Stimulated activated CD8-positive, alpha-beta memory T cell treated with anti-CD3 and anti-CD28 coated beads, Interleukin-4, amount 100 ng/mL, for 1 hour (primary cell): ENCODE data around the gene SLC44A4.
"Not testable (repeated sequence)": the region's sequence is repeated elsewhere in the genome, so short reads cannot be mapped to it uniquely, and the experiment has no call there.

Experiments used
- DNase-seq, 2 donors: peaks; one replicate each; pipeline ENCODE4 v3.0.0-alpha.2; 2020; ENCODE audit warnings: low read depth in 2 of 2, low spot score in 1 of 2

SLC44A4 gene

DNA sequence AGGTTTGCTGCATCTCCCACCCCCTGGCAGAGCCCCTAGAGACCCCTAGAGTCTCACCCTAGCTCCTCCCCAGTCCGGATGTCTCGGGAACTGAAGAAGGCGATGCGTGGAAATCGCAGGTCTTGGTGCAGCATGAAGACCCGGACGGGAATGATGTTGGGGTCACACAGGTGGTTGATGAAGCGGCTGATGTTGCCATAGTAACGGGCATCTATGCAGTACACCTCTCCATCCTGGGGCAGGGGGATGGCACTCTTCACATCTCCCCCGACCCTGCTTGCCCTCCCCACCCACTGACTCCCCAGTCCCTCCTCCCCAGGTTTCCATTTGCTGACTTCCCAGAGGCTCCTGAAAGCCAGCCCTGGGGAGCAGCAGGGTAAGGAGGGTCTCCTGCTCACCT lies 1.8 kb upstream of the SLC44A4 start:
- no peak for DNase-seq

DNA sequence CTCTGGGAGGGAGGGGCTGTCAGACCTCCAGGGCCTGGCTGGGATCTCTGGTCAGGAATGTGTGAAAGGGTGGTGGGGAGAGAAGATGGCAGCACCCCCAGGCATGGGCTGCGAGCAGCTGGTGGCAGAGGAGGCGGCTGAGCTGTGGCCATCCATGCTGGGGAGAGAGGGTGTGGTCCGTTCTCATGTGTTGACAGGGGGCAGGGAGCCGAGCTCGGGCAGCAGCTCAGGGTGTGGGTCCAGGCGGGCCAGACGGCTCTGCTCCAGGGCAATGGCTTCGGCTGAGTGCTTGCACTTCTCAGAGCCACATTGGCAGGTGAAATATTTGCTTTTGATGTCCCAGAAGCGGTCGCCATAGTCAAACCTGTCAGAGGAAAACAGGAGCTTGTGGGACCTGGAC lies 1.1 kb upstream of the SLC44A4 start:
- DNase-seq = no peak

DNA sequence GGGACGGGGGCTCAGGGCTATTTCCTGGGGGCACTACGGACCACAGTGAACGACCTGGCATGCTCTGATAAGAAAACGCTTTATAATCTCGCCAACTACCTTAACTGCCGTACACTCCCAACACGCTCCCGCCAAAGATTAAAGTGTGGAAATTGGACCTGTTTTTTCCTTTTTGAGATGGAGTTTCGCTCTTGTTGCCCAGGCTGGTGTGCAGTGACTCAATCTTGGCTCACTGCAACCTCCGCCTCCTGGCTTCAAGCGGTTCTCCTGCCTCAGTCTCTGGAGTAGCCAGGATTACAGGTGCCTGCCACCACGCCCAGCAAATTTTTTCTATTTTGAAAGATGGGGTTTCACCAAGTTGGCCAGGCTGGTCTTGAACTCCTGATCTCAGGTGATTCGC lies 346 bp upstream of the SLC44A4 start:
- no peak for DNase-seq

DNA sequence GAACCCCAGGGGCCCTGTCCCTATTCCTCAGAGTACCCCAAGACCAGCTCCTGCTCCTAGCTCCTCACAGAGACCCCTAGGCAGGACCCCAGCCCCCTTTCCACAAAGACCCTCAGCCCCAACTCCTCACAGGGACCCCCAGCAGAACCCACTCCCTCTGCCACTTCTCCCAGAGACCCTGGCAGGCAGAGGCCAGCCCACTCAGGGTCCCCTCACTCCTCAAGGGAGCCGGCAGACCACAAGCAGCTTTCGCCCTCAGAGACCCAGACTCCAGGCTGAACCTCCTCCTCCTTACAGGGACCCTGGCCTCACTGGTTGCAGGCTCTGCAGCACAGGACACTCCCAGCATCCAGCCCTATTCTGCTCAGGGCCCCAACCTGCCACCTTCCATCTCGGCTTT lies 575 bp downstream of the SLC44A4 start:
- DNase-seq = no peak

DNA sequence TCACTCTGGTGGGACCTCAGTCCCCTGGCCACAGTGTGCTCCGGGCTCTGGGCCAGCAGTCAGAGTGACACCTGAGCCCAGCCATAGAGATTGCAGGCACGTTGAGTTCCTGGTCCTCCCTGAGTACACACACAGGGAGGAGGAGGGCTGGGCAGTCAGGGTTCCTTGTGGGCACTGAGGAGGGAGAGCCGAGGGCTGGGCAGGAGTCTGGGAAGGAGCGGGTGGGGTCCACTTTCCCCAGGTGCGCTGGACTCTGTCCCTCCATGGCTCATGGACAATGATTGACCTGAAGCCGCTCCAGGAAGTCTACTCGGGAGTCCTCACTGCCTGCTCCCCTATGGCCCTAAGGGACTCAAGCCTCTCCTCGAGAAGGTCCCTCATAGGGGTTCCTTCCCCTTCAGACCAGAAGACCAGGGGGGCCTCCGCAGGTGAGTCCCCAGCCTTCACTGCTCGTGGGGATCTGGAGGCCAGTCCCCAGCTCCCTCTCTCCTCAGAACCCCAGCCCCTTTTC lies 1.1 kb downstream of the SLC44A4 start:
- no peak for DNase-seq

DNA sequence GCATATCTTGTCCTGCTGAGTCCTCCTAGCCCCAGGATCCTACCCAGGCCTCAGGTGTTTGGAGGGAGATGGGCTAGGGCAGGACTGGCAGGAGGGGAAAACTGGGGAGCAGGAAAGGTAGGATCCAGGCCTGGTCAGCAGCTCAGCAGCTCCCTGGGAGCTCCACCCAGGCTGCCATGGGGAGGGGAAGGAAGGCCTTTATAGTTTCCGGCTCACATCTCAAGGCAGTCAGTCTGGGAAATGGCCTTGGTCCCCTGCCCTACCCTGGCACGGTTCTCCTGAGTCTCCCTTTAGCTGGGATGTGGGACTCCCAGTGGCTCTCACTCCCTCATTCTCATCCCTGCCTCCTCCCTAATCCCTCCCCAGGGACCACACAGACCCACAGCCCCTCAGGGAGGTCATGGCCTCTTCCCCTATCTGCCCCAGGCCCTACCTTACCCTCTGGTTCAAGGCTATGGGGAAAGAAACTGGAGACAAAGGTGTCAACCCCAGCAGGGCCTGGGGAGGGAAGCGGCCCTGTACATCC lies 1.6 kb downstream of the SLC44A4 start:
- no peak for DNase-seq

DNA sequence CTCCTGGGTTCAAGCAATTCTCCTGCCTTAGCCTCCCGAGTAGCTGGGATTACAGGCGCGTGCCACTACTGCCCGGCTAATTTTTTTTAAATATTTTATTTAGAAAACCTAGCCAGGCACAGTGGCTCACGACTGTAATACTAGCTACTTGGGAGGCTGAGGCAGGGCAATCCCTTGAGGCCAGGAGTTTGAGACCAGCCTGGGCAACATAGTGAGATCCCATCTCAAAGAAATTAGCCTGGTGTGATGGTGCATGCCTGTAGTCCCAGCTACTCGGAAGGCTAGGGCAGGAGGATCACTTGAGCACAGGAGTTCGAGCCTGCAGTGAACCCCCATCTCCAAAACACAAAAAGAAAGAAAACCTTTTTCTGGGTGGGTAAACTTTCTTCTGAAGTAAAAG lies 2.4 kb downstream of the SLC44A4 start:
- no peak for DNase-seq

DNA sequence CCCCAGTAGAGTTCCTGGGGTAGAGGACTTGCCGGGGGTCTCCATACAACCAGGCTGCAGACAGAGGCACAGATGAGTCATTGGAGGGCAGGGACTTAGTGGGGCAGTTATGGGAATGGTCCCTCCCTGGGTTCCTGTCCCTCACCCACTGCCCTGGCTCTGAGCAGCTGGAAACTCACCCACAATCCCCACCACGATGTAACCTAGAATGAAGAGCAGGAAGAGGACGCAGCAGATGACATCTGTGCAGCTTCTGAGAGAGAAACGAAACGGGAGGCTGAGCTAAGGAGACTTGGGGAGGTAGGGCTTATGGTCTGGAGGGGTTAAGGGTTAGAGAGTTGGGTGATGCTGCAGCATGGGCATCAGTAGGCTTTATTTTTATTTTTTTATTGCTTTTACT lies 2.9 kb downstream of the SLC44A4 start:
- DNase-seq = no peak

DNA sequence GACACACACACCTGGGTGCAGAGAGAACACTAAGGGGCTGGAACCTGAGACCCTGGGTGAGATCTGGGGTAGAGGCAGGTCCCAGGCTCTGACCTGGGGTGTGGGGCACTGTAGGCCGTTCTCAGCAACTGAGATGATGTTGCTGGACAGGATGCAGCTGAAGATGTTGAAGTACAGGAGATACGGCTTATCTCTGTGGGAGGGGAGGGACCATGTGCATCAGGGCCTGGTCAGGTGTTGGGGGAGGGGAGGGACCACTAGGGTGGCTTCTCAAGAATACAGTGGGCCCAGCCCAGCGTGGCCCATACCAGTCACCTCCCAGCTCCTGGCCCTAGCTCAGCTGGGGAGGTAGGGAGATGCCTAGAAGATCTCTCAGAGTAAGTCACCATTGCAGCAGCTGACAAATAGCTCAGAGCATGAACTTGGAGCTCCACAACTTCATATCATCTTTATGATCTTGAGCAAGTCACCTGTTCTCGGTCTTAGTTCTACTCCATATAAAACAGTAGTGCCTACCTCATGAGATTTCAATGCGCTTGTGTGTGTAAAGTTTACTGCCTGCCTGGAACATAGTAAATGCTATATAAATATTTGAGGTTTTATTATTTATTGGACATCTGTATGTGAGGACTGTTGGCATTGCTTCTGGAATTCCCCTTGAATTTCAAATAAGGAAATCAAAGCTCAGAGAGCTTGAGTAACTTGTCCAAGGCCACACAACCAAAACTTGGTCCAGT lies 3.8 kb downstream of the SLC44A4 start:
- no peak for DNase-seq

DNA sequence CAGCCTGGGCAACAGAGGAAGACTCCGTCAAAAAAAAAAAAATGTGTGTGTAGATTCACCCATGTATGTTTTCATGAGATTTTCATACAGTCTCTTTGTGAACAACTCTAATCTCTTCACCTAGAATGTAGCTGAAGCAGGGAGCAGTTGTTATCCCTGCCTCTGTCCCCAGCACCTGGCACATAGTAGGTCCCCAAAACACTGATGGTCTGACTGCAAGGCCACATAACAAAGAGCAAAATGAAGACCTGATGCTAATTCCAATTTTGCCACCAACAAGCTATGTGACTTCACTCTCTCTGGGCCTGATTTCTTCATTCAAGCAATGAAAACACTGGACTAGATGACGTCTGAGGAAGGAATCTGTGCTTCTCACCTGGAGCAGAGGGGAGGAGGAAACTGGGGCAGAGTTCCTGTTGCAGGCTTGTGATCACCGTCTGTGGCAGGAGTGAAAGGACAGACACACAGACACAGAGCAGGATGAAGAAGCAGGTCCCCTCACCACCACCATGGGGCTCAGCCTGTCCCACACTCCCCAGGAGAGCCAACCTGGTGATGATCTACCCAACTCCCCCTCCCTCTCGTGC lies 4.6 kb downstream of the SLC44A4 start:
- no peak for DNase-seq

DNA sequence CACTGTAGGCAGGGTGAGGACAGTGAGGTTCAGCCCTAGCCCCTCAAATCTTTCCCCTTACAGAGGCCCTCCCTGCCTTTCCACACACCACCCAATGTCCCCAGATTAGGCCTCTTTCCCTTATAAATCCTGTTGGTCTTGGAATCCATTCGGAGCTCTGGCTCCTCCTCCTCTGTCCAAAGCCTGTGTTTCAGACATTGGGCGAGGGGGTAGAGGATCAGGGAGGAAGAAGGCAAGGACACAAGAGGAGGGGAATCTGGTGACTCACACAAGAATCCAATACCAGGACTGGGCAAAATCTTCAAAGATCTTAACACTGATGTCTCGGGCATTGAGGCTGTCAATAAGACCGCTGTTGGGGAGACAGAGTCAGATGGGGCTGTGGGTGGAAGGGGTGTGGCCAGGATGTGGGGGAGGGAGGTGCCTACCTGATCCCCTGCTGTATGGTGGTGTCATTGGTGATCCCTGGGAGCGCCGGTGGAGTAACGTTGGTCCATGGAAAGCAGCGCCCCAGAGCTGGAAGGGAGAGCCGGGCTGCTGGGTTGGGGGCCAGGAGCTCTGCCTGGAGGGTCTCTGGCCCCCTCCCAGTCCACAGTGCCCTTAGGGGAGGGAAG lies 7.6 kb downstream of the SLC44A4 start:
- no peak for DNase-seq

DNA sequence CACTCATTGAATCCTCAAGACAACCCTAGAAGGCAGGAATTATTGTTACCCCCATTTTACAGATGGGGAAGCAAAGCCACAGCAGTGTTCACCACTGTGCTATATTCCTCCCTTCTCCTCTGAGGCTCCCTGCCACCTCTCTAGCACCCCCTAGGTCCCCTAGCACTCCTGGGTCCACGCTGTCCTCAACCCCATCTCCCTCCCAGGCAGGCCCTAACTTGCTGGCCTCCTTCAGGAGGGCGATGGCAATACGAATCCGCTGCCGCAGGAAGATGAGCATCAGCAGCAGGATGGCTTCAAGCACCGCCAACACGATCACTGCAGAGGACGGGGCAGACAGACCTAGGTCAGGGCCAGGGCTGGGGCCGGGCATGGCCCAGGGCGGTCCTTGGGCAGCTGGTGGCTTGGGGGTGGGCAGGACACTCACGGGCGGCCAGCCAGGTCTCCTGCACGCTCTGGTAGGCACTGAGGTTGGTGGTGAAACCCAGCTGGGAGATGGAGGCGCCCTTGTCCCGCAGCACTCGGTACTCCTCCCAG lies 8.3 kb downstream of the SLC44A4 start:
- no peak for DNase-seq

DNA sequence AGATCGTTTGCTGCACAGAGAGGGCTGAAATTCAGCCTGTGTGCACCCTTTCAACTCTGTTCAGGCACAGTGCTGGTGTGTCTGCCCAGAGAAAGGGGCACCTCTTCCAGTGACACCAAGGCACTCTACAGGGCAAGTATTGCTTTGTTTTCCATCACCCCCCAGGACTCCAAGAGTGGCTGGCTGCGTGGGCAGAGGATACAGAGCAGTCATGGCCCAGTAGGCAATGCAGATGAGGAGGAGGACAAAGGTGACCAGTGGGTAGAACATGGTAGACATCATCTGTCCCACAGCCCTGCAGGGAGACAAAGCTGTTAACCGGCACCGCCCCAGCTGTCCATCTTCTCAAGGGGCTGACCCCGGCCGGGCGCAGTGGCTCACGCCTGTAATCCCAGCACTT lies 9.5 kb downstream of the SLC44A4 start:
- DNase-seq = no peak

DNA sequence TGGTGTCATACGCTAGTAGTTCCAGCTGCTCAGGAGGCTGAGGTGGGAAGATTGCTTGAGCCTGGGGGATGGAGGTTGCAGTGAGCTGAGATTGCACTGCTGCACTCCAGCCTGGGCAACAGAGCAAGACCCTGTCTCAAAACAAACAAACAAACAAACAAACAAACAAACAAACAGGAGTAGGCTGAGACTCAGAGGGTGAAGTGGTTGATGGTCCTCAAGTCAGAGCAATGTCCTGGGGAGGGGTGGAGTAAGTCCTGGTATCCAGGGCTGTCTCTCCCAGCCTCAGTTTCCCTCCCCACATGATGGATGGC lies 10.2 kb downstream of the SLC44A4 start:
- DNase-seq = not testable (repeated sequence)

DNA sequence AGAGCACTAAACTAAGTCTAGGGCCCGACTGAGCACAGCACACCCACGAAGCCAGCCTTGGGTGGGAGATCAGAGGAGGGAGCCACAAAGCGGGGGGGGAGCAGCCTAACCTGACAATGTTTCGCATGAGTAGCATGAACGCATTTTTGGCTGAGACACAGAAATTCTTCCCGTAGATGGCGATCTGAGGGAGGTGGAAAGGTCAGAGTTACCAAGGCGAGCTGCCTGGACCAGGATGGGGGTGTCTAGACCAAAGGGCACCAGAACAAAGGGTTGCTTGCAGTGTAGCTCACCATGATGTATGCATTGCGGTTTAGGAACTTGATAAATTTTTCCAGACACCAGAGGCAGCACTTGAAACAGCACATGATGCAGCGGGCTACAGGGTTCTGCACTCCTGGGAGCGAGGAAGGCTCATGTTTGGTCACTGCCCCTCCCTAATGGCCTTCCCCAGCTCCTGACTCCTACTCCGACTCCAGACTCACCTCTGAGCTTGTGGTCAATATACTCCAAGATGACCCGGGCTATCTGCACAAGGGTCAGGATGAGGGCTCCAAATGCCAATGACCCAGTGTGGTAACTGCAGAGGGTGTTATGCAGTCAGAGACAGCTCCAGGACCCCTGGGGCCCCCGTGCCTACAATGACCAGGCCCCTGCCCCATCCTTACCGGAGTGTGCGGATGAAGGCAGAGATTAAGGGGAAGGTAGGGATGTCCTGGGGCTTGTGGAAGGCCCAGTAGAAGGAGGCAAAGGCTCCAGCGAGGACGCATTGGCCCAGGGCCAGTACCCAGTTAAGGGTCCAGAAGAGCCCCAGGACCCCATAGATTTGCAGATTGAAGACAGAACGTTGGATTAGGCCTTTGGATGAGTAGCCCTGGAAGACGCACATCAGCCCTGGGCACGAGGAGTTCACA lies 13.3 kb downstream of the SLC44A4 start:
- DNase-seq = no peak

DNA sequence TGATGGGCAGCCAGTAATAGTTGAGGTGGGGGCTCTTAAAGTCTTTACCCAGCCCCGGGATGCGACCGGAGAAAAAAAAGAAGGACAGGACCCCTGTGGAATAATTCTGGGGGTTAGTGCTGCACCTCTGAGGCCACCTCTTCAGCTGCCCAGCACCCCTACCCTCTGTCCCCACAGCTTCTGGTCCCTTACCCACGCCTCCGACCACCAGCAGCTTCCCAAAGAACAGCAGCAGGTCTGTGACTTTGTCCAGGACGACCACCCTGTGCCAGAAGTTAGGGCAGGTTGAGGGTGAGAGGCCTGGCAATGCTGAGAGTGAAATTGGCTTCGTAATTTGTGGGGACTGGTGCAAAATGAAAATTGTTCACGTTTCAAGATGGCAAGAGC lies 14.0 kb downstream of the SLC44A4 start:
- DNase-seq = no peak

DNA sequence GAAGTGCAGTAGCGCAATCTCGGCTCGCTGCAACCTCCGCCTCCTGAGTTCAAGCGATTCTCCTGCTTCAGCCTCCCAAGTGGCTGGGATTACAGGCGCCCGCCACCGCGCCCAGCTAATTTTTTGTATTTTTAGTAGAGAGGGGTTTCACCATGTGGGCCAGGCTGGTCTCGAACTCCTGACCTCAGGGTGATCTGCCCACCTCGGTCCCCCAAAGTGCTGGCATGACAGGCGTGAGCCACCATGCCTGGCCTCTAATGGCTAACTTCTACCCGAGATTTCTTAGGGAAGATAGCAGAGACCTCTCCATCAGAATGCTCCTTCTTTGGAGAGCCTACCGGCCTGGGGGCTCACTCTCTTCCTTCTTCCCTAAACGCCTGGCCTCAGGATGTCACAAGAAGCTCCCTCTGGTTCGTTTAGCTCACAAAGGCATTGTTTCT lies 14.7 kb downstream of the SLC44A4 start:
- not testable (repeated sequence) for DNase-seq

DNA sequence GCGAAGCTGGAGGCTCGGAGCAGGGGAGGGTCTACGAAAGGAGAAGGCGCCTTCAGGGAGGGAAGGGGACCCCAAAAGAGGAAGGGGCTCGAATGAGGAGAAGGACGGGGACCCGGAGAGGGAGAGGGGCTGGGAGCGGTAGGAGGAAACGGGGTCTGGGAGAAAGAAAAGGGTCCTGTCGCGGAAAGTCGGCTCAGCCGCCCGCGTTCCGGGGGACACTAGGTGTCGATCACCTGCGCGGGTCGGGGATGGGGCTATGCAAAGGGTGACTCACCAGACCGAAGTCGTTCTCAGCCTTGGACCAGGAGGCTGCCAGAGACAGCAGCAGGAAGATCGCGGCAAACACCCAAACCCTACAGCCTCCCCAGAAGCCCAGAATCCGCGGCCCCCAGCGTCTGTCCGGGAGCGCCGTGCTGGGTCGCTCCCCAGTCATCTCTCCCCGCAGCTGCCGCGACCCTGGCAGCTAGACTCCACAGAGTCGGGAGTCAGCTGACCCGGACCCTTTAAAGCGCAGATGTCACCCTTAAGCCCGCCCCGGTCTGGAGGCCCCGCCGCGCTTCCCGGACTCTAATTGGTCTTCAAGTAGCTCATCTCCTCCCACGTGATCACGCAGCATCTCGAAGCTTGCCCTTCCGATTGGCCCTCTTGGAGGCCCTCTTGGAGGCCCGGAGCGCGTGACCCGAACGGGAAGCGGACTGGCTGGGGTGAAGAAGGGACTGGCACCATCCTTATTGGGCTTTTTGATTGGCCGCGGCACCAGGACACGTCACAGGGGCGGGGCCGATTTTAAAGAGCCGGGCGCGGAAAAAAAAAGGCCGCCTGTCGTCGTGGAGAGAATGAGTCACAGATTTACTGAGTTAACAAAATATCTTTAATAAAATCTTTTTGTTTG lies 16.2 kb downstream of the SLC44A4 start, which contains the start of gene NEU1:
NEU1 (minus strand) TSS at position 478 of the 892 bp plus-strand sequence; CDS start at position 433, 45 bp downstream.
- peak; percentile 90 to 99 for DNase-seq

DNA sequence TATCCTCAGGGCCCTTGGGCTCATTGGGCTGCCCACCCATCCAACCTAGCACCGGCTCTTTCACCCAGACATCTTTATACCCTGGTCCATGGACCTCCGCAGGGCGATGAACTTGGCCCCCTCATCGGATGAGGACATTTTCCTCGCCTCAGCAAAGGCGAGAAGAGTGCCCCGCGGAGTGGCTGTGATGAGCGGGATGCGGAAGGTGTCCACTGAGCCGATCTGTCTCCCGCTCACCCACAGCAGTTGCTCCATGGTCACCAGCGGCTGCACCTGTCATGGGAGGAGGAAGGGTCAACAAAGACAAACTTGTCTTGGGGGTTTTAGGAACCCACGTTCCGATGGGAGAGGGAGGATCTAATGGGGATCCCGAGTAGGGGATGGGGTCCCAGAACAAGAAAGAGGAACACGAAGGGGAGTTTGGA lies 16.9 kb downstream of the SLC44A4 start:
- DNase-seq = no peak

DNA sequence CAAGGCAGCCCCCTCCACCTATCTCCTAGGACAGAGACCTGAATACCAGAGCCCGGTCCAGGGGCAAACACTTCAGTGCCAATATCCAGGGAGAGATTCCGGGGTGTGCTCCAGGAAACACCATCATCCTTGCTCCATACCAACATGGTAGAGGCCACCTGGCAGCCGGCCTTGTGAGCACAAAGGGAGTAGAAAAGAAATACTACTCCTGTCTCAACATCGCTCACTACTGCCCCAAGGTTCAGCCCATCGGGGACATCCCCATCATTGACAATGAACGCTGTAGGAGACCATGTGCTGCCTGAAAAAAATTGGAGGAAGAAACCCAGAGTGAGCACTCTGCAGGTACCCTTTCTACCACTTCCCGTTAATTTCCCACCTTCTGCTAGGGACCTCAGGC lies 17.6 kb downstream of the SLC44A4 start:
- DNase-seq = no peak
